Stimulated activated CD4-positive, alpha-beta T cell treated with anti-CD3 and anti-CD28 coated beads, TNF-alpha, amount 100 ng/mL, for 4 hours (primary cell): ENCODE measurements around the gene DNAAF3.
A peak's percentile ranks its signal among the peaks of the same experiment; 100 is the strongest.

Experiments
- DNase-seq, 3 experiments: peaks; one replicate each; pipeline ENCODE4 v3.0.0-alpha.2; 2020; ENCODE audit warnings: low read depth in 3 of 3

DNAAF3 gene

DNA sequence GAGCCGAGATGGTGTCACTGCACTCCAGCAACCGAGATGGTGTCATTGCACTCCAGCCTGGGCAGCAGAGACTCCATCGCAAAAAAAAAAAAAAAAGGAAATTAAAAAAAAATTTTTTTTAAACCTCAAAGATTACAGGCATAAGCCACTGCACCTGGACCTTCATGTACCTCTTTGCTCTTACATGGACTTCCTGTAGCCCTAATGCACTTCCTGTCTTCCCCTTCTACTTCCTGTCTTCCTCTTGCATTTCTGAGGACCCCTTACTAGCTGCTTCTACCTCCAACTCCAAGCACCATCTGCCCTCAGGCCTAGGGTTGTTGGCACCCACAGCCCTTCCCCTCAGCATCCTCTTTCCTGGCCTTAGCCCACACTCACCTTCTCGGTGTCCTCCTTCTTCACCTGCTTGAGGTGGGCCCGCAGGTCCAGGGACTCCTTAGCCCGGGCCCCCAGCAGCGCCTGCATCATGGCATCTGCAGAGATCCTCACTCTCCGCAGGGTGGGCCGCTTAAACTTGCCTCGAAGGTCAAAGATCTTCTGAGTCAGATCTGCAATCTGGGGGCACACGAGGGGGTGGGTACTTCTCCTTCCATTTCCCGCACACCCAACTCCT, 12.7 kb downstream of the DNAAF3 start:
- no peak for DNase-seq

DNA sequence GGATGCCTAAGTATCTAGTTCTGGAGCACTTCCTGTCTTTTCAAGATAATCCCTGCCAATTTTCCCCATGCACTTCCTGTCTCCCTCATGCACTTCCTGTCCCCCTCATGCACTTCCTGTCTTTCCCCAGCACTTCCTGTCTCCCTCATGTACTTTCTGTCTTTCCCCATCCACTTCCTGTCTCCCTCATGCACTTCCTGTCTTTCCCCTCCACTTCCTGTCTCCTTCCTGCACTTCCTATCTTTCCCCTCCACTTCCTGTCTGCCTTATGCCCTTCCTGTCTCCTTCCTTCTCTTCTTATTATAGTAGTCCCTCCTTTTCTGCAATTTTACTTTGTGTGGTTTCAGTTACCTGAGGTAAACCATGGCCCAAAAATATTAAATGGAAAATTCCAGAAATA, 14.4 kb downstream of the DNAAF3 start:
- no peak for DNase-seq

DNA sequence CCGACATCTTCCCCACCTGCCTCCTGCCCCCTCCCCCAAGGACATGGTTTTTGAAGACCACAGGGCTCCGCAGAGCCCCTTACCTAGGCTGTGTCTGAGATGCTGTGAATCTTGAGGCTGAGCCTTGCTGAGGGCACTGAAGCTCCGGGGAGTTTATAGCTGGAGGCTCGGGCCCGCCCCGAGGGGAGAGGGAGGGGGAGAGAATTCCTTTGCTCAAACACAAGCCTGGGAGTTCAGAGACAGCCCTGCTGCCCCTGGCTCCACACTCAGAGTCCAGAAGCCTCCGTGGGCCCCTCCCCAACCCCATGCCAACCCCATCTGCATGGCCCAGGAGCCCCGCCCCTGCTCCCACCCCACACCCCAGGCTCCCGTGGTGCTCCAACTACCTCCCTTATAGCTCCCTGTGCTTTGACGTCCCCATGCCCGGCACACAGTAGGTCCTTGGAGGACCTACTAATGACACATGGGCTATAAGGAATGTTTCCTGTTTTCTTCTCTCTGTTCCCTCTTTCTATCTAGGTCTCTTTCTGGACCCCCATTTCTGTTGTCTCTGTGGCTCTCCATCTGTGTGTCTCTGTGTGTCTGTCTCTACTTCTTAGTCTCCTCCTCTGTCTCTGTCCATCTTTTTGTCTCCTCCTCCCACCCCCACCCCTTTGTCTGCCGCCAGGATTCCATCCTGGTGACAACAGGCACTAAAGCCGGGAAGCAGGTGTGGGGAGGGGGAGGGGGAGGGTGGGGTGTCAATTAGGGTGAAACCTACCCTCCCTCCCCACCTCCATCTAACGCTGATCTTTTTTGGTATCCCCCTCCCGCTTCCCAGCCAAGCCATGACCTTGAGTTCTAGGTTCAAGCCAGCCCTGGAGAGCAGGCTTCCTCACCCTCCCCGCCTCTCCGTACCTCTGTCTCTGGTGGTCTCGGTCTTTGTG, 17.1 kb downstream of the DNAAF3 start, which contains the start of gene TNNT1:
Gene TNNT1 (minus strand): TSS at position 129 of the 926 bp plus-strand sequence. CDS start 2,049 bp downstream, outside the sequence.
- no peak for DNase-seq

DNA sequence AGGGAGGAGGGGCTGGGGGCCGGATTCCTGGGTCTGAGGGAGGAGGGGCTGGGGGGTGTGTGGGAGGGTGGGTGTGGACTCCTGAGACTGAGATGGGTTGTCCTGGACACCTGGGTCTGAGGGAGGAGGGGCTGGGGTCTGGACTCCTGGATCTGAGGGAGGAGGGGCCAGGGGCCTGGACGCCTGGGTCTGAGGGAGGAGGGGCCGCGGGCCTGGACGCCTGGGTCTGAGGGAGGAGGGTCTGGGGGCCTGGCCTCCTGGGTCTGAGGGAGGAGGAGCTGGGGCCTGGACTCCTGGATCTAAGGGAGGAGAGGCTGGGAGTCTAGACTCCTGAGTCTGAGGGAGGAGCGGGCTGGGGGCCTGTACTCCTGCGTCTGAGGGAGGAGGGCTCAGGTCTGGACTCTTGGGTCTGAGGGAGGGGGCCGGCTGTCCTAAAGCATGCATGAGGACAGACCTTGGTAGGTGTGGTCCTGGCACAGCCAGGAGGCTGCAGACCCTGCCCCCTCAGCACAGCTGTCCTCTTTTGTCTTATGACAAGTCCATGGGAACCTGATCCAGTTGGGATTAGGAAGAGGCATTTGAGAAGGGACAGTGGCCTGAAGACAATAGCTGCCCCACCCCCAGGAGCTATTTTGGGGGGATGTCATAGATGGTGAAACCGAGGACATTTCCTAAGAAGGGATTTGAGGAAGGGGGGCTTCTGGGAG, 18.7 kb downstream of the DNAAF3 start:
- no peak for DNase-seq

DNA sequence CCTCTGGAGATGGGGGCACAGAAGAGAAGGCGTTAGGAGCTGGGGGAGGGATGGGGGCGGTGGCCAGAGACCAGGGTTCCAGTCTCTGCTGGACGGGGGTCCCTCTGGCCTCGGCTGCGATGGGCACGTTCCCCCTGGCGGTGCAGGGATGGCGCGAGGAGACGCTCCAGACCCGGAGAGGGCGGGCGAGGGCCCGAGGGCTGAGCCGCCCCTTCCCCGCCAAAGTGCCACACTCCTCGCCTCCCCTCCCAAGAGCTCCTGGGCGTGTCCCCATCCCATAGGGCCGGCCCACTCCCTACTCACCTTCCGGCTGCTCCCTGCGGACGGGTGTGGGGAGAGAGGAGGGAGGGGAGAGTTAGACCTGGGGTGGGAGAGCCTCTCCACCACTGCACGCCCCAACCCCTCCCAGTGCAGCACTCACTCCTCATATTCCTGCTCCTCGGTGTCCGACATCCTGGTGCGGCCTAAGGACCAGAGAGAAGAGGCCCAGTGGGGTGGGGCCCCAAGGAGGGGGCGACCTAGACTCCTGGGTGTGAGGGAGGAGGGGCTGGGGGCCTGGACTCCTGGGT, 19.6 kb downstream of the DNAAF3 start:
- no peak for DNase-seq

DNA sequence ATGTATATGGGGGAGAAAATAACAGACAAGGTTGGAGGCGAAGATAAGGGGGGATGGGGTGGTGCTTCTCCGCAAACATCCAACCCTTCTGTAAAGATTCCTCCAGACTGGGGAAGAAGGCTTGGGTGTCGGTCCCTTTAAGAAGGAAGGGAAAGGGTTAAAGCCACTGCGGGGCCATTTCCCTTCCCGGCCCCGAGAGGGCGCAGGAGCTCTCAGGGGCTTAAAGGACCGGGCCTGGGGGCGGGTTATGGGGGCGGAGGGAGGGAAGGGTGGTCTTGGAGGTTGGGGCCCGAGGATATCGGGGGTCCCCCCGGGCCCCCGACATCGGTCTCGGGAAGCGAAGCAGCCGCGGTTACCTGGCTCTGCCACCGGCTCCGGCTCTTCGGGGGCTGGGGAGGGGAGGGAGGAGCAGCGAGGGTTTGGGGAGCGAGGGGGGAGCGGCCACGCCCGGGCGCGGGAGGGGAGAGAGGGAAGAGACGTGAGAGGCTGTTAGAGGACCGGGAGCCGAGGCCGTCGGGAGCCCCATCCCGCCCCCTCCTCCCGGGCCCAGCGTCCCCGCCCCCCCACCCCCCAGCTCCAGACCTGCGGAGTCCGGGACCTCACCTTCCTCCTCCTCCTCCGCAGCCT, 20.2 kb downstream of the DNAAF3 start:
- DNase-seq, result no peak

DNA sequence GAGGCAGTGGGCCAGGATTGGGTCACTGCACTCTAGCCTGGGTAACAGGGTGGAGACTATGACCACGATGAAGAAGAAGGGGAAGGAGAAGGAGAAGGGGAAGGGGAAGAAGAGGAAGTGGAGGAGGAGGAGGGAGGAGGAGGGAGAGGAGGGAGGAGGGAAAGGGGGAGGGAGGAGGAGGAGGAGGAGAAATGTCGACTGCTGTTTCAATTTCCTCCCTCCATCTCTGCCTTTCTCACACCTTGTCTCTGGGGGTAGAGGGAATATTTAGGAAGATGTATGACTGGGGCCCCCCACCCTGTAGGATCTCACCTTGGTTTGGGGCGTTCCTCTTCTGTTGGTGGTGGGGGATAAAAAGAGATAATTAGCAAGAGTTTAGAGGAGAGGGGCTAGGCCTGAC, 21.2 kb downstream of the DNAAF3 start:
- DNase-seq, result no peak

DNA sequence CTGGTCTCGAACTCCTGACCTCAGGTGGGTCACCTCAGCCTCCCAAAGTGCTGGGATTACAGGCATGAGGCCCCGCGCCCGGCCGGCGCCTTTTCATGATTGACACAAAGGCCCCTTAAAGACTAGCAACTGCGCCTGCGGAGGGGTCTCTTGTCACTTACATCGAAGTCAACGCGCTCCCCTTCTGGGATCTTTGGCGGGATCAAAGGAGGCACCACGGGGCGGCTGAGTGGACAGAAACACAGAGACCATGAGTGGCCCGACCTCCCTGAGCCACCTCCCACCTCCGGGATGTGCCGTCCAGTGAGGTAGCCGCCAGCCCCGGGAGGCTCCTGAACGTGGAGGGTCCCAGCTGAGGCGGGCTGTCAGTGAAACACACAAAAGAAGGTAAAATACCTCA, 24.7 kb downstream of the DNAAF3 start:
- no peak for DNase-seq

DNA sequence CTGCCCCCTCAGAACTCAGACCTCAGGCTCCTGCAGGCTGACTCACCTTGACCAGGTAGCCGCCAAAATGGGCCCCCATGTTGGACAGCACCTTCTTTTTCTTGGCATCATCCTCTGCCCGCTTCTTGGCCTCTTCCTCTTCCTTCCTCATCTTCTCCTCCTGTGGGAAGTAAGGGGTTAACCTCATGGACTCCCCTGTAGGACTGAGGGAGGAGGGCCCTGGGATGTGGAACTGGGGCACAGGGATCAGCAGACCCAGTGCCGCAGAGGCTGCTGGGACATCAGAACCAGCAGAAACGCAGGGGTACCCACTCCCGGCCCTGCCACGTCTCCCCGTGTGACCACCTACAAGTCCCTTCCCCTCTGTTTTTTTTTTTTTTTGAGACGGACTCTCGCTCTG, 28.5 kb downstream of the DNAAF3 start:
- DNase-seq, result no peak

DNA sequence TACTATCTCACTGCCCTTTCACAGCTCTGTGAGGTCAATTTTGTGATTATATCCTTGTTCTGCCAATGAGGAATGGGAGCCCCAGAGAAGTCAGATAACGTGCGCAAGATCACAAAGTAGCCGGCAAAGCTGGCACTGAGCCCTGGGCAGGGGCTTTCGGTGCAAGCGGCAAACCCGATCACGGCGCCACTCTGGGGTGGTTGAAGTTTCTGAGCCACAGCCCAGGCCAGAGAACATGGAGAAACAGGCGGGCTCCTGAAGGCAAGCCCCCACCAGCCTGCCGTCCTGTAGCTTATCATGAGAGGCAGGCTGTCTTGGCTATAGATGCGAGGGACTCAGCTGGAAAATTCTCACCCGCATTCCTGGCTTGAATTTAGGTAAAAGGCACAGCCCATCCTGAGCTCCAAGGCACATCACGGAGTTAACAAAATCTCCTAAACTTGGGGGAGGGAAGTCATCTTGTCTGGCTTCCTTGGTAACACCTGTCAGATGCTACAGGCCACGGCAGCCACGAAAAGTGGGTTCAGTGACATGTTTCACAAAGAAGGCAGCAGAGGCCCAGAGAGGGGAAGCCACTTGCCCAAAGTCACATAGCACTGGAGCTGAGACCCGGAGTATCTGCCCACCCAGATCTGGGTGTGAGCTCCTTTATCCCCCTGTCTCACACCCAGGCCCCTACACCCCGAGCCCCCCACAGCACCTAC, 29.9 kb downstream of the DNAAF3 start:
- DNase-seq, result no peak

DNA sequence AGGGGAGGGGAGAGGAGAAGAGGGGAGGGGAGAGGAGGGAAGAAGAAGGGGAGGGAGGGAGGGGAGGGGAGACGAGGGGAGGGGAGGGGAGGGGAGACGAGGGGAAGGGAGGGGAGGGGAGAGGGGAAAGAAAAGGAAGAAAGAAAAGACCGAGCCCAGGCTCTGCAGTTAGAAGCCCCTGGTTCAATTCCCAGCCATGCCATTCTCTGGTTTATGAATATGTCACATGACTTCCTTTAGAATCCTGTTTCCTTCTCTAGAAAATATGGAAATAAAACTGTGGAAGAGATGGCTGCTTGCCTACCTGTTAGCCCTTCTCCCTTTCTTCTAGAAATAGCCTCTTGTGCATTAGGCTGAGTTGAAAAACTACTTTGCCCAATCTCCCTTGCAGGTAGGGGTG, 31.7 kb downstream of the DNAAF3 start:
- no peak for DNase-seq

DNA sequence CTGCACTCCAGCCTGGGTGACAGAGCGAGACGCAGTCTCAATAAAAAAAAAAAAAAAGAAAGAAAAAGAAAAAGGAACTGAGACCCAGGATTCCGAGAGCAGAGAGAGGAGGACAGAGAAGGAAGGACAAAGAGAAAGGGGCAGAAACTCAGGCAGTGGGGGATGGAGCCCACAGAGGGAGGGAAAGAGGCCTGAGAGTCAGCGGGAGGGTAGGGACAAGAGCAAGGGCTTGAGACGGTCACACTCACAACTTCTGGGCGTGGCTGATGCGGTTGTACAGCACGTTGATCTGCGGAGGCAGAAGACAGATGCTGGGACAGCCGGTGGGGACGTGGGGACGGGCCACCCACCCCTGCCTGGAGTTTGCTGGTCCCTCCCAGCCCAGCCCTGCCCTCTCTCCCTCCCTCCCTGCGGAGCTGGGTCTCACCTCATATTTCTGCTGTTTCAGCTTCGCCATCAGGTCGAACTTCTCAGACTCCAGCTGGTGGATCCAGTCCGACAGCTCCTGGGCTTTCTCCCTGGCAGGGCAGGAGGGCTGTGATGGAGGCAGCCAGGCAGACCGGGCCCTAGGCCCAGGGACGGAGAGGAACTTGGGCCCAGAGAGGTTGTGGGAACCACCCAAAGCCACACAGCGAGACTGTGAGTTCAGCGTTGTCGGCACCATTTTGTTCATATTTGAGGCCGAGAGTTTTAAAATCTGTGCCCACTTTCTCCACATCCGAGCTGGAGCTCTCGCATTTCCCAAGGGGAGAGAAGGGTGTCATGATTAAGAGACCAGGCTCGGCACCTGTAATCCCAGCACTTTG, 32.6 kb downstream of the DNAAF3 start:
- no peak for DNase-seq

DNA sequence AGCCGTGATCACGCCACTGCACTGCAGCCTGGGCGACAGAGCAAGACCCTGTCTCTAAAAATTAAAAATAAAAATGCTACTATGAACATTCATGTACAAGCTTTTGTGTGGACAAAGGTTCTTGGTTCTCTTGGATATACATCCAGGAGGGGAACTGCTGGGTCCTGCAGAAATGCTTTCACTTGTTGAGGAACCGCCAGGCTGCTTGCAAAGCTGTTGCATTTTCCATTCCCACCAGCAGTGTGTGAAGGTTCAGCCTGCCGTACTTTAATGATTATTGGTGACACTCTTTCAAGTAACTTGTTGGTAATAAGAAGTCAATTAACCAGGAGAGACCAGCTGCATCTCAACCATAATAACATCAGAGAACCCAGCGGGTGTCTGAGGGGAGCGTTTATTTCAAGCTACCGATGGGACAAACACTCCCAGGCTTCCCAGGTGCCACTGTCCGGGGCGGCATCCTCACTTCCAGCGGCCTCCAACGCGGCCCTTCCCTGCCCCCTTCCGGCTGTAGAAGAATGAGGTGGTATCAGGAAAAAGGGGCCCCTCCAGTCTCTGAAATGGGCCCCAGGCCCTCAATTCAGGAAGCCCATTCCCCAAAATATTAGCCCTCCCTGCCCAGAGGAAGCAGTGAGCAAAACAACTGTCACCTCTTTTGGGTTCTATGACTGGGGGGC, 33.8 kb downstream of the DNAAF3 start:
- no peak for DNase-seq

DNA sequence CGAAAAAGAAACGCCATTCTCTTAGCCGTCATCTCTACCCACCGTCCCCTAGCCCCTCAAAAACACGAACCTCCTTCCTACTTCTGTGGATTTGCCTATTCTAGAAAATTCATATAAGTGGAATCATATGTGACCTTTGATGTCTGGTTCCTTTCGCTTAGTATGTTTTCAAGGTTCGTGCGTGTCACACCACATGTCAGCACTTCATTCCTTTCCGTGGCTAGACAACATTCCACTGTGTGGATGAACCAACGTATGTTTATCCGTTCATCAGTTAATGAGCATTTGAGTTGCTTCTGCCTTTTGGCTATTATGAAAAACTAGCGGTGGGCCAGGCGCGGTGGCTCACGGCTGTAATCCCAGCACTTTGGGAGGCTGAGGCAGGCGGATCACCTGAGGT, 35.0 kb downstream of the DNAAF3 start:
- no peak for DNase-seq

DNA sequence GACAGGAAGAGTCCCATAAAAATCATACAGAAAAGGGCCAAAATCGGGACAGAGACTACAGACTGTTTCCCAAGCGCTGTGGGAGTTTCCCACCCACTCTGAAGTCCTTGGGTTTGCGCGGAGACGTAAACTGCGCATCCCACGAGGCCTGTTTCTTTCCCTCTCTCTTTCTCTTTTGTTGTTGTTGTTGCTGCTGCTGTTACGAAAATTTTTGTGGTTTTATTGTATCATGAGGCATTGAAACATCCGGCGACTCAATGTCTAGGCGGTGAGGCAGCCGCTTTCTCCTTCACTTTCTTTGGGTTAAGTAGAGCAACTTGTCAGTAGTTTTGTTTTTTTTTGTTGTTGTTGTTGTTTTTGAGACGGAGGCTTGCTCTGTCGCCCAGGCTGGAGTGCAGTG, 47.4 kb downstream of the DNAAF3 start:
- DNase-seq, result no peak

DNA sequence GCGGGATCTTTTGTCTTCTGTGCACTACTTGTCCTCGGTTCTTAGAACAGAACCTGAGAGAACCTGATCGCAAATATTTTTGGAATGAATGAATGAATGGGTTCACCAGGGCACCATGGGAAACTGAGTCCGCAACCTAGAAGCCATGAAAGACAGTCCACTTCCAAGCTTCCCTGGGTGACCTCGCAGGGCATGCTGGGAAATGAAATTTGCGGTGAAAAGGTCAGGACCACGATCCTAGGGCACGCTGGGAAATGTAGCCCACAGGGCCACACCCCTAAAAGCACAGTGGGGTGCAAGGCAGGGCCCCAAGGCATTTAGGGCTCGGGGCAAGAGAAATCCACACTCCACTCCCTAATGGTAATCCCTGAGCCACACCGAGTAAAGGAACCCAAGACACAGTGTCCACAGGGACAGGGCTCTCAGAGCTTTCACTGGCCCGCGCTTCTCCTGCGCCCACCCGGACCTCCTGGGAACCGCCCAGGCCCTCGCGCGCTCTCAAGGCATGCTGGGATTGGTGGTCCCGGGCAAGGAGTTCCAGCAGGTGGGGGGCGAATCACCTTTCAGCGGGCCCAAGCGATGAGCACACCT, 47.9 kb downstream of the DNAAF3 start:
- no peak for DNase-seq

DNA sequence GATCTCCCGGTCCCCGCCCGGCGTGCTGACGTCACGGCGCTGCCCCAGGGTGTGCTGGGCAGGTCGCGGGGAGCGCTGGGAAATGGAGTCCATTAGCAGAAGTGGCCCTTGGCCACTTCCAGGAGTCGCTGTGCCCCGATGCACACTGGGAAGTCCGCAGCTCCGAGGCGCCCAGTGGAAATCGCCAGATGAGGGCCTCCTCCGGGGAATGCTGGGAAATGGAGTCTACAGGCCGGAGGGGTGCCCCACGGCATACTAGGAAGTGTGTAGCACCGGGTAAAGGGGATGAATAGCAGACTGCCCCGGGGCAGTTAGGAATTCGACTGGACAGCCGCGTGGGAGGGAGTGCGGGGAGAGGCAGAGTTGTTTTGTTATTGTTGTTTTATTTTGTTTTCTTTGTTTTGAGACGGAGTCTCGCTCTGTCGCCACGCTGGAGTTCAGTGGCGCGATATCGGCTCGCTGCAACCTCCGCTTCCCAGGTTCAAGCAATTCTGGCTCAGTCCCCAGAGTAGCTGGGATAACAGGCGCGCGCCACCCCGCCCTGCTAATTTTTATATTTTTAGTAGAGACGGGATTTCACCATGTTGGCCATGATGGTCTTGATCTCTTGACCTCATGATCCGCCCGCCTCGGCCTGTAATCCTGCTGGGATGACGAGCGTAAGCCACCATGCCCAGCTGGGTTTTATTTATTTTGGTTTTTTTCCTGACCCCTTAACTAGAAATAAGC, 48.6 kb downstream of the DNAAF3 start:
- DNase-seq, result peak; percentile 92 to 93 (median 93)

DNA sequence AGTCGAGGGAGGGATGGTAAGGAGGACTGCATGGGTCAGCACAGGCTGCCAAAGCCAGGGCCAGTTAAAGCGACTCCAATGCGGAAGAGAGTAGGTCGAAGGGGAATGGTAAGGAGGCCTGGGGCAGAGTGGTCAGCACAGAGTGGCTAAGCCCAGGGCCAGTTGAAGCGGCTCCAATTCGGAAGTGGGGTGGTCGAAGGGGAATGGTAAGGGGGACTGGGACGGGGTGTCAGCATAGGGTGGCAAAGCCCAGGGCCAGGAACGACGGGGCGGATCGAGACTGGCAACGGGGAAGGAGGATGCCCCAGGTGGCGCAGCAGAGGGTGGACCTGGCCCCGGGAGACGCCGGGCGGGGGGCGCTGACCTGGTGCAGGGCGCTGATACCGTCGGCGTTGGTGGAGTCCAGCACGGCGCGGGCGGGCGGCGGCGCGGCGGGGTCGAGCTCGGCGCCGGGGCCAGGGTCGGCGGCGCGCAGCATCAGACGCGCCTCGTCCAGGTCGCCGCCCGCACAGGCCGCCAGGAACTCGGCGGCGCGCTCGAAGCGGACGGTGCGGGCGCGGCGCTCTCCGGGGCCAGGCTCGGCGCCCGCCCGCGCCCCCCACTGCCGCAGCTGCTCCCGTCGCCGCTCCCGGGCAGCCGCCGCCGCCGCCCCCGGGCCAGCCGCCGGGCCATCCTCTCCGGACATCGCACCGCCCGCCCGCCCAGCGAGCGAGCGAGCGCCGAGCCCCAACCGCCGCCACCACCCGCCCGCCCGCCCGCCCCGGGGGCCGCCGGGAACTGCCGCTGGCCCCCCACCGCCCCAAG, 49.4 kb downstream of the DNAAF3 start, which contains the start of gene PPP1R12C:
Gene PPP1R12C (minus strand): TSS at position 779 of the 804 bp plus-strand sequence. CDS start 94 bp downstream, at position 685.
- no peak for DNase-seq
